ENCODE results near the gene PFKFB2.

The PFKFB2 gene

DNA sequence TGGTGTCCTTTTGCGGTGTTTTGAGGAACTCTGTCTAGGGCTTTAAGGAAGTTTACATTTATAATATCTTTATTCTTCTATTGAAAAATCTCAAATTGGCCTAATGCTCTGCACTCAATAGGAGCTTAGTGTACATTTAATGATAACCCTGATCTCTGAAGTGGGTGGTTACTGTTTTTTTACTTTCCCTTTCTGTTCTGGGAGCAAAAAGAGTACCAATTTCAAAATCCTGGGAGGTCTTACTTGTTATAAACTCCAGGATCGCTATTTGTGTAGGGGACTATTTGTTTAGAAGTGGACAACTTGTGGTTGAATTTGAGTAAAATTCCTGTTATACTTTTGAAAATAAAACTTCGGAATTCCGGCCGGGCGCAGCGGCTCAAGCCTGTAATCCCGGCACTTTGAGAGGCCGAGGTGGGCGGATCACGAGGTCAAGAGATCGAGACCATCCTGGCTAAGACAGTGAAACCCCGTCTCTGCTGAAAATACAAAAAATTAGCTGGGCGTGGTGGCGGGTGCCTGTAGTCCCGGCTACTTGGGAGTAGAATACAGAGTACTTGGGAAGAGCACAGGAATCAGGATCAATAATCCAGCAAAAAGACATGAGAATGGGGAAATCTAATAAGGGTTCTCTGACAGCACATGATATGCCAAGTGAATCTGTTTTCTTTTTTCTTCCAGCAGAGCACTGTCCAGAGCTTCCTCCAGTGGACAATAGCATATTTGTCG lies 36.7 kb downstream of the PFKFB2 start:
- TF ChIP-seq CTCF (IDR thresholded peaks at IDR 0.05; ENCODE audit: low read depth, low read length): no peak
- H3K4me3 ChIP-seq (ENCODE audit: low read depth, low read length): no peak overlapping the region

DNA sequence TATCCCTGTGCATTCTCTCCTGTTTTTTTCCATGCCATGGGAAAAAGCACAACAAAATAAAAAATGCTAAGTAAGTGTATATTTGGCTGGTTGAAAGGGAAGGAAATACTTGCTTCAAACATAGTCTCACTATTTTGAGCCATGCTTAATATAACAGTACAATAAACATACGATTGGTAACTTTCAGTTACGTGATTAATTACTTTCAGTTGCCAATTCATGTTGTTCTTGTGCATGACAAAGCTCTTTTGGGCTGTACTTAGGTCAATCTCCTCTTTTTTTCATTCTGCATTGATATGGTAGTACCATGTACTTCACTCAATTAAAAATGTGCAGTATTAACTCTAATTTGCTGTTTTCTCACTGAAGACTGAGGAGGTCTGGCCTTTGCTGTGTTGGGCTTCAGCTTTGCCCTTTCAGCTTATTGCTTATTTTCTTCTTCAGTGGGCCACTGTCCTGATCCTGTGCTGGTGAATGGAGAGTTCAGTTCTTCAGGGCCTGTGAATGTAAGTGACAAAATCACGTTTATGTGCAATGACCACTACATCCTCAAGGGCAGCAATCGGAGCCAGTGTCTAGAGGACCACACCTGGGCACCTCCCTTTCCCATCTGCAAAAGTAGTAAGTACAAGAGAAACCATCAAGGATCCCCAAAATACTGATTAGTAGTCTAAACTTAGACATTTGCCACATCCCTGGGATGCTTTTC lies 38.3 kb downstream of the PFKFB2 start:
- TF ChIP-seq CTCF (IDR thresholded peaks at IDR 0.05; ENCODE audit: low read depth, low read length): no peak
- no peak overlapping the region for H3K4me3 ChIP-seq (ENCODE audit: low read depth, low read length)

- H3K4me3 ChIP-seq (ENCODE audit: low read depth, low read length): no peak overlapping the region
- TF ChIP-seq CTCF (IDR thresholded peaks at IDR 0.05; ENCODE audit: low read depth, low read length): no peak
Measured at GRCh38 chr1:207093944-207094343, 40.9 kb downstream of the PFKFB2 start.

GRCh38 chr1:207097871-207098324 lies 44.8 kb downstream of the PFKFB2 start:
- H3K4me3 ChIP-seq (ENCODE audit: low read depth, low read length): no peak overlapping the region

DNA sequence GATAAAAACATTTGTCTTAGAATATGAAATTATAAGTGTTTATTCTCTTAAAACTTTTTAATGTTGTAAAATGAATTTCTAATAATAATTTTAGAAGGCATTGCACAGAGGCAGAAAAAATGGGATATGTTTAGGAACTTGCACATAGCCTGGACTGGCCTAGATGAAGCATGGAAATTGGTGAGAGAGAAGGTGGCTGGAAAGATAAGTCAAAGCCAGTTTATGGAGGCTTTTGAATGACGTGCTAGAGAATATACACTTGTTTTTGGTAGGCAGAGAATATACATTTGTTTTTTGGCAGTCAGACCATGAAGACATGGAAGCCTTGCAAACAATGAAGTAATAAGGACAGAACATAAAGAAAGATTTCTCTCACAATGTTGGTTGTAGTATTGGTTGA lies 48.6 kb downstream of the PFKFB2 start:
- TF ChIP-seq CTCF (IDR thresholded peaks at IDR 0.05; ENCODE audit: low read depth, low read length): no peak

More at GRCh38 chr1:207097871-207098324, 44.8 kb downstream of the PFKFB2 start:
- TF ChIP-seq CTCF (IDR thresholded peaks at IDR 0.05; ENCODE audit: low read depth, low read length): no peak

DNA sequence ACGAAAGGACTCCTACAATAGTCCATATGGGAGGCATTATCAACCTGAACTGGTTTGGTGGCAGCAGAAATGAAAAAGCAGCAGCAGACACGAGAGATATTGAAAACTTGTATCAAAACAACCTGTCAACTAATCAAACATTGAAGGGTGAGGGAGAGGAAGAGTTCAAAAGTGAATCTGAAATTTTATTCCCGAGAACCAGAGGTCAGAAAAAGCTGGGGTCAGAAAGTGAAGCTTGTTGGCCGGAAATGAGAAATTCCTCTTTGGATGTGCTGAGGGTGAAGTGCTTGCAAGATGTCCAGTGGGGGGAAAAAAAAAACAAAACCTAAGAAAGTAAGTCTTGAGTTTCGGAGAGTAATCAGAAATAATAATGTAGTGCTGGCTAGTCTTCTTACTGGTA lies 49.1 kb downstream of the PFKFB2 start:
- no peak overlapping the region for H3K4me3 ChIP-seq (ENCODE audit: low read depth, low read length)
- no peak for TF ChIP-seq CTCF (IDR thresholded peaks at IDR 0.05; ENCODE audit: low read depth, low read length)

More for the DNA sequence above, 48.6 kb downstream of the PFKFB2 start:
- H3K4me3 ChIP-seq (ENCODE audit: low read depth, low read length): no peak overlapping the region

- no peak for TF ChIP-seq CTCF (IDR thresholded peaks at IDR 0.05; ENCODE audit: low read depth, low read length)
Measured at GRCh38 chr1:207102659-207103058, 49.6 kb downstream of the PFKFB2 start.

More at GRCh38 chr1:207102659-207103058, 49.6 kb downstream of the PFKFB2 start:
- H3K4me3 ChIP-seq (ENCODE audit: low read depth, low read length): no peak overlapping the region
